Spleen (tissue), 11 donors: ENCODE measurements around the gene MARCHF4. TPM values are rescaled to one million over a fixed set of nuclear protein-coding genes. Genes with fewer than 3 reads are reported as not detected.

Source experiments
- DNase-seq: peaks from one replicate; pipeline ENCODE4 v3.0.0-alpha.2; 2020
- H3K27ac ChIP-seq, 8 donors: fragments of 200-600 bp; sonication (generic) in 7 of 8; 1 replicate in 4 of 8; 2 replicates in 4 of 8; pipeline versions ENCODE4 v1.5.0 to v1.8.0; 2016 to 2021; ENCODE audit warnings: inconsistent platforms in 4 of 8, mild to moderate bottlenecking in 4 of 8, moderate library complexity in 1 of 8
- H3K27me3 ChIP-seq, 7 donors: fragments of 200-600 bp; sonication (generic) in 6 of 7; replicated peaks in 1 of 7; 1 replicate in 4 of 7; 2 replicates in 3 of 7; pipeline versions ENCODE4 v1.5.0 to v1.8.0; 2016 to 2021; ENCODE audit warnings: inconsistent platforms in 3 of 7, mild to moderate bottlenecking in 1 of 7
- H3K36me3 ChIP-seq, 6 donors: fragments of 200-600 bp; sonication (generic) in 5 of 6; 1 replicate in 4 of 6; 2 replicates in 2 of 6; pipeline versions ENCODE4 v1.5.0 to v1.8.0; 2016 to 2021; ENCODE audit warnings: inconsistent platforms in 2 of 6
- H3K4me1 ChIP-seq, 6 donors: fragments of 200-600 bp; sonication (generic) in 5 of 6; 1 replicate in 3 of 6; 2 replicates in 3 of 6; pipeline versions ENCODE4 v1.5.0 to v1.8.0; 2016 to 2021; ENCODE audit warnings: inconsistent platforms in 3 of 6
- H3K4me3 ChIP-seq, 8 donors: fragments of 200-600 bp; sonication (generic) in 7 of 8; 1 replicate in 4 of 8; 2 replicates in 4 of 8; pipeline versions ENCODE4 v1.5.0 to v1.8.0; 2016 to 2021; ENCODE audit warnings: inconsistent platforms in 4 of 8, mild to moderate bottlenecking in 4 of 8, moderate library complexity in 2 of 8
- H3K9me3 ChIP-seq, 8 donors: fragments of 200-600 bp; sonication (generic) in 7 of 8; 1 replicate in 4 of 8; 2 replicates in 4 of 8; pipeline versions ENCODE4 v1.5.0 to v1.8.0; 2016 to 2021; ENCODE audit warnings: inconsistent platforms in 4 of 8
- POLR2A ChIP-seq, 3 donors: fragments of 450-650 bp; IDR thresholded peaks; one replicate each; pipeline ENCODE4 v1.5.1; 2017; ENCODE audit warnings: antibody characterized with exemption in 3 of 3, mild to moderate bottlenecking in 1 of 3
- POLR2AphosphoS5 ChIP-seq, 3 donors: sonication (generic); formaldehyde crosslinking; IDR thresholded peaks; one replicate each; pipeline ENCODE4 v1.5.1; 2017; ENCODE audit warnings: antibody characterized with exemption in 3 of 3
- WGBS, 5 donors: extraction: QIAGEN DNeasy Blood & Tissue Kit in 3 of 5; methylation state at CpG; one replicate each; pipeline versions ENCODE4 v1.1.5 to v1.1.7; 2013 to 2018; 5-methylcytosine and 5-hydroxymethylcytosine counted together
- intact Hi-C: fragments of 100-400 bp; cut with DNase I; formaldehyde crosslinking; loops from one replicate; pipeline ENCODE4 v1.15.0; 2023; ENCODE audit warnings: low total_unique reads
- polyA plus RNA-seq, 3 donors: library from polyadenylated mRNA; stranded (reverse); fragments of 200-250 nt; gene quantifications; one replicate each; pipeline ENCODE4 v1.2.1, GENCODE V29; 2013
- total RNA-seq, 7 donors: library from RNA; depleted of rRNA in 3 of 7; stranded (reverse); fragments of >200 nt in 3 of 7; fragmentation: NEBNext Ultra II Directional in 4 of 7; extraction: Animal tissue kit (Norgen Biotek cat#: 25700) in 4 of 7; gene quantifications; one replicate each; pipeline versions ENCODE4 v1.1.0 to v1.2.1, GENCODE V29; 2016 to 2021
- TF ChIP-seq, protein P1 (sequence below), 11 experiments: fragments of 200-600 bp in 7 of 11; fragments of 450-650 bp in 4 of 11; sonication (generic) in 4 of 11; IDR thresholded peaks in 8 of 11; conservative IDR thresholded peaks in 3 of 11; 1 replicate in 7 of 11; 2 replicates in 4 of 11; pipeline versions ENCODE4 v1.4.0 to v1.8.0; 2016 to 2021; ENCODE audit warnings: antibody characterized with exemption in 11 of 11, inconsistent platforms in 4 of 11, mild to moderate bottlenecking in 1 of 11
- donor health status: healthy with polysubstance abuse.
- donor health status: DM: no; HTN: no; CAD: no; lungs with moderate emphysema.
- donor health status: DM: no; HTN: no; CAD: no.
- donor health status: Bipolar disorder and iron deficiency.
- donor health status: healthy.
- donor health status: DM: no; HTN: no; CAD: no.
- donor health status: DM: yes; HTN: yes; CAD: no.

Gene MARCHF4
- total and polyA plus RNA-seq, 10 donors: not detected

GRCh38 chr2:216344206-216344949 lies 27.9 kb downstream of the MARCHF4 start:
- H3K27me3 ChIP-seq: no peaks in the 10 kb centered on the region
- H3K36me3 ChIP-seq: no peaks in the 10 kb centered on the region
- WGBS, 5 donors: 73 to 83% (median 78%) methylated on average over 9 of the region's 9 CpGs
- H3K4me3 ChIP-seq: no peak overlapping the region
- no peaks in the 10 kb centered on the region for H3K9me3 ChIP-seq
- TF ChIP-seq, protein P1, sequence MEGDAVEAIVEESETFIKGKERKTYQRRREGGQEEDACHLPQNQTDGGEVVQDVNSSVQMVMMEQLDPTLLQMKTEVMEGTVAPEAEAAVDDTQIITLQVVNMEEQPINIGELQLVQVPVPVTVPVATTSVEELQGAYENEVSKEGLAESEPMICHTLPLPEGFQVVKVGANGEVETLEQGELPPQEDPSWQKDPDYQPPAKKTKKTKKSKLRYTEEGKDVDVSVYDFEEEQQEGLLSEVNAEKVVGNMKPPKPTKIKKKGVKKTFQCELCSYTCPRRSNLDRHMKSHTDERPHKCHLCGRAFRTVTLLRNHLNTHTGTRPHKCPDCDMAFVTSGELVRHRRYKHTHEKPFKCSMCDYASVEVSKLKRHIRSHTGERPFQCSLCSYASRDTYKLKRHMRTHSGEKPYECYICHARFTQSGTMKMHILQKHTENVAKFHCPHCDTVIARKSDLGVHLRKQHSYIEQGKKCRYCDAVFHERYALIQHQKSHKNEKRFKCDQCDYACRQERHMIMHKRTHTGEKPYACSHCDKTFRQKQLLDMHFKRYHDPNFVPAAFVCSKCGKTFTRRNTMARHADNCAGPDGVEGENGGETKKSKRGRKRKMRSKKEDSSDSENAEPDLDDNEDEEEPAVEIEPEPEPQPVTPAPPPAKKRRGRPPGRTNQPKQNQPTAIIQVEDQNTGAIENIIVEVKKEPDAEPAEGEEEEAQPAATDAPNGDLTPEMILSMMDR (IDR thresholded peaks at IDR 0.05 in 8 of 11, conservative IDR thresholded peaks at IDR 0.05 in 3 of 11): no peak
- TF ChIP-seq POLR2A (IDR thresholded peaks at IDR 0.05) (no peak), POLR2AphosphoS5 (IDR thresholded peaks at IDR 0.05) (no peak)
- no peak overlapping the region for H3K27ac ChIP-seq
- intact Hi-C loops: no loop called here
- peaks cover 0 to 16% (median 0%) of the 10 kb centered on the region in 6 donors for H3K4me1 ChIP-seq
- no peak for DNase-seq

DNA sequence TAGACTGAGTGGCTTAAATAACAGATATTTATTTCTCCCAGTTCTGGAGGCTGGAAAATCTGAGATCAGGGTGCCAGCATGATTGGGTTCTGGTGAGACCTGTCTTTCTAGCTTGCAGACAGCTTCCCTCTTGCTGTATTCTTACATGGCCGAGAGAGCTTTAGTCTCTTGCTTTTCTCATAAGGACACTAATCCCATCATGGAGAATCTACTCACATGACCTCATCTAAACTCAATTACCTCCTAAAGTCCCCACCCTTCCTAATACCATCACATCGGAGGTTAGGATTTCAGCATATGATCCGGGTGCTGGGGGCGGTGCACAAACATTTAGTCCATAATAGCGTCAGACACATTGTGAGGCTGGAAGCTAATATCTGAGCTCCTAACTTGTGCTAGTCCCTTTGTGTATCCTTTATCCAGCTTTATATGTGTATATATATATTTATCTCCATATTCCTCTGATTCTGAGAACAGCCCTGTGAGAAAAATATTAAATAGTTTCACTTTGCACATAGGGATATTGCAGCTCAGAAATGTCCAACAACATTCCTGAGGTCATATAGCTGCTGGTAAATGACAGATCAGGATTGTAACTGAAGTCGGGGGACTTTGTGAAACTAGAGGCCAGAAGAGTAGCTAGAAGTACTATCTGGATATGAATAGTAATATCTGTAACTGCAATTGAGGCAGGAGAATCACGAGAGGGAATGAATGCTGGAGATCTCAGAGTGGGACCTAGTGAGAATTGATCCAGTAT lies 28.9 kb downstream of the MARCHF4 start:
- Histone ChIP-seq H3K27me3 (no peaks in the 10 kb centered on the region), H3K27ac (no peak overlapping the region), H3K9me3 (no peaks in the 10 kb centered on the region), H3K4me1 (peaks cover 0 to 6% (median 0%) of the 10 kb centered on the region in 6 donors), H3K36me3 (no peaks in the 10 kb centered on the region), H3K4me3 (no peak overlapping the region)
- TF ChIP-seq POLR2AphosphoS5 (IDR thresholded peaks at IDR 0.05) (no peak), POLR2A (IDR thresholded peaks at IDR 0.05) (no peak)
- TF ChIP-seq, protein P1 (IDR thresholded peaks at IDR 0.05 in 8 of 11, conservative IDR thresholded peaks at IDR 0.05 in 3 of 11): no peak
- intact Hi-C loops: no loop called here
- 73 to 87% (median 85%) methylated on average over 7 of the region's 7 CpGs for WGBS, 5 donors
- no peak for DNase-seq

- no peak overlapping the region for H3K27ac ChIP-seq
- WGBS, 5 donors: 50 to 62% (median 53%) methylated on average over 3 of the region's 3 CpGs
- intact Hi-C loops: no loop called here
- no peak for DNase-seq
- no peaks in the 10 kb centered on the region for H3K36me3 ChIP-seq
- H3K27me3 ChIP-seq: no peaks in the 10 kb centered on the region
- no peak overlapping the region for H3K4me3 ChIP-seq
- H3K9me3 ChIP-seq: no peaks in the 10 kb centered on the region
- H3K4me1 ChIP-seq: no peaks in the 10 kb centered on the region
- TF ChIP-seq POLR2AphosphoS5 (IDR thresholded peaks at IDR 0.05) (no peak), POLR2A (IDR thresholded peaks at IDR 0.05) (no peak)
- TF ChIP-seq, protein P1 (IDR thresholded peaks at IDR 0.05 in 8 of 11, conservative IDR thresholded peaks at IDR 0.05 in 3 of 11): no peak
These were observed 31.2 kb downstream of the MARCHF4 start for GRCh38 chr2:216341121-216341520.

DNA sequence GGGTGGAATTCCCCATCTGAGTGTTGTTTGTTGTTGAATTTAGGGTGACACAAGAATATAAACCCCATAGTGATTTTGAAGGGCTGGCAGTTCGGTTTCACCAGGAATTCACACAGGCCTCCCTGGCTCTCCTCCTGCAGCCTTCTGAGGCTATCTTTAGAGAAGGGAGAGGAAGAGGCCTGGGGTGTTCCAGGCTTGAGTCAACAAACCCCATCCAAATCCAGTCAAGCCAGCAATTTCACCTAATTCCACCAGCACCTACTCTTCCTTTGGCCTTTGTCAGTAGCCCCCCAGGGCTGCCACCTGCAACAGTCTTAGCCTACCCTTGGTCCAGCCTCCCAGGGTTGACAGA lies 32.0 kb downstream of the MARCHF4 start:
- no peaks in the 10 kb centered on the region for H3K4me1 ChIP-seq
- H3K4me3 ChIP-seq: no peak overlapping the region
- no peaks in the 10 kb centered on the region for H3K9me3 ChIP-seq
- H3K27me3 ChIP-seq: no peaks in the 10 kb centered on the region
- no peak for DNase-seq
- no peaks in the 10 kb centered on the region for H3K36me3 ChIP-seq
- no peak overlapping the region for H3K27ac ChIP-seq
- intact Hi-C loops: no loop called here
- WGBS, 5 donors: 56 to 100% (median 81%) methylated on average over 1 of the region's 1 CpG
- TF ChIP-seq, protein P1 (IDR thresholded peaks at IDR 0.05 in 8 of 11, conservative IDR thresholded peaks at IDR 0.05 in 3 of 11): no peak
- no peak for TF ChIP-seq POLR2A (IDR thresholded peaks at IDR 0.05)
